Natural killer cell treated with Interleukin-12 subunit alpha and Interleukin-12 subunit beta and Interleukin-15 and Interleukin-18, amount 100 ng/mL, for 72 hours (primary cell): ENCODE measurements around the gene PXDC1. TPM values are rescaled to one million over a fixed set of nuclear protein-coding genes. Genes with fewer than 3 reads are reported as not detected.

Experiments
- ATAC-seq, 2 donors: fragments of 150-1000 bp; cut with Tn5 transposase in 1 of 2; sonication (Bioruptor Pico), chemical (Tn5 transposase) in 1 of 2; 2 replicates each; pipeline ENCODE4 v1.10.0; 2021
- DNase-seq: peaks from one replicate; pipeline ENCODE4 v3.0.0; 2022; ENCODE audit warnings: low spot score
- H3K27ac Mint-ChIP-seq, 2 donors: 1 replicate in 1 of 2; 2 replicates in 1 of 2; pipeline ENCODE4 v1.8.0; 2022; ENCODE audit warnings: mixed read lengths in 2 of 2, mild to moderate bottlenecking in 1 of 2, moderate library complexity in 1 of 2
- H3K27me3 Mint-ChIP-seq, 2 donors: 1 replicate in 1 of 2; 2 replicates in 1 of 2; pipeline ENCODE4 v1.8.0; 2022; ENCODE audit warnings: mixed read lengths in 2 of 2
- H3K36me3 Mint-ChIP-seq: one replicate; pipeline ENCODE4 v1.8.0; 2022; ENCODE audit warnings: mixed read lengths
- H3K4me1 Mint-ChIP-seq, 2 donors: 1 replicate in 1 of 2; 2 replicates in 1 of 2; pipeline ENCODE4 v1.8.0; 2022; ENCODE audit warnings: low read depth in 2 of 2, mixed read lengths in 2 of 2, mild to moderate bottlenecking in 1 of 2
- H3K4me3 Mint-ChIP-seq: one replicate; pipeline ENCODE4 v1.8.0; 2022; ENCODE audit warnings: mixed read lengths
- H3K9me3 Mint-ChIP-seq: 2 replicates; pipeline ENCODE4 v1.8.0; 2022; ENCODE audit warnings: mixed read lengths
- total RNA-seq, 2 donors: library from RNA; stranded (reverse); gene quantifications; one replicate each; pipeline ENCODE4 v1.2.3, GENCODE V29; 2022

PXDC1 gene
- total RNA-seq, 2 donors from 2014 or later: 0.62 to 2.3 TPM

DNA sequence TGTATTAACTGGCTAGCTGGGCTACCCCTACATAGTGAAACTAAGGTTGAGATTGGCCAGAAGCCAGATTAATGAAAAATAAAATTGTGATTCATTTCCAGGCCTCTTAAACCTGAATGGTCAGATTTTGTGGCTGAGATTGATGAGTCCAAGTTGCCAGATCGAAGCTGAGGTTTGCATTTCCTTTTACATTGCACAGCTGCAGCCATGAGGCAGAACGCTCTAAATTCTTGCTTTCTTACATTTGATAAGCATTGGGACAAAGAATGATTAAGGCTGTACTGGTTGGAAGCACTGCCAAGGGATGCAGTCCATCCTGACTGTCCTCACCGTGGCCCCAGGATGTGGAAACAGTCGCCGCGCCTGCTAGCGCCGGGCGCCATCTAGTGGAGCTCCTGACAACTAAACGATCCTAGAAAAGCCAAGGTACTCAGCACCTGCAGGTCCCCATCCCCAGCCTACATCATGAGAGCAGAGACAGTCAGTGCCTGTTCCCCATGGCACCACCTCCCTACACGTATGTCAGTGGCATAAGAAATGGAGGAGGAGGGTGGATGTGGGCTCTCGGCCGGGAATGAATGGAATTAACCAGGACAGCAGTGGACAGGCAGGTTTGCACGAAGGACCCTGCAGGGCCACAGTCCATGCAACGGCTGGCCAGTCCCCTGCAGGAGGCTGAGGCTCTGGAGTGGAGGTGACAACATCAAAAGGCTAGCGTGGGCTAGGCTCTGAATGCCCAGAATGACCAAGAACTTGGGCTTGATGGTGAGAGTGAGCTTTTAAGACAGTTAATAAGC is 19.0 kb downstream of the PXDC1 start:
- DNase-seq (peak; percentile 74), ATAC-seq (peak; percentile 48 to 68)
- no peaks in the 10 kb centered on the region for H3K9me3 Mint-ChIP-seq
- H3K36me3 Mint-ChIP-seq: no peaks in the 10 kb centered on the region
- no peak overlapping the region for H3K27ac Mint-ChIP-seq
- H3K27me3 Mint-ChIP-seq: peaks cover 18 to 41% of the 10 kb centered on the region in 2 donors
- no peak overlapping the region for H3K4me3 Mint-ChIP-seq
- peaks cover 2 to 5% of the 10 kb centered on the region in 2 donors for H3K4me1 Mint-ChIP-seq

GRCh38 chr6:3731700-3732099 is 19.8 kb downstream of the PXDC1 start:
- H3K36me3 Mint-ChIP-seq: no peaks in the 10 kb centered on the region
- peaks cover 18 to 39% of the 10 kb centered on the region in 2 donors for H3K27me3 Mint-ChIP-seq

DNA sequence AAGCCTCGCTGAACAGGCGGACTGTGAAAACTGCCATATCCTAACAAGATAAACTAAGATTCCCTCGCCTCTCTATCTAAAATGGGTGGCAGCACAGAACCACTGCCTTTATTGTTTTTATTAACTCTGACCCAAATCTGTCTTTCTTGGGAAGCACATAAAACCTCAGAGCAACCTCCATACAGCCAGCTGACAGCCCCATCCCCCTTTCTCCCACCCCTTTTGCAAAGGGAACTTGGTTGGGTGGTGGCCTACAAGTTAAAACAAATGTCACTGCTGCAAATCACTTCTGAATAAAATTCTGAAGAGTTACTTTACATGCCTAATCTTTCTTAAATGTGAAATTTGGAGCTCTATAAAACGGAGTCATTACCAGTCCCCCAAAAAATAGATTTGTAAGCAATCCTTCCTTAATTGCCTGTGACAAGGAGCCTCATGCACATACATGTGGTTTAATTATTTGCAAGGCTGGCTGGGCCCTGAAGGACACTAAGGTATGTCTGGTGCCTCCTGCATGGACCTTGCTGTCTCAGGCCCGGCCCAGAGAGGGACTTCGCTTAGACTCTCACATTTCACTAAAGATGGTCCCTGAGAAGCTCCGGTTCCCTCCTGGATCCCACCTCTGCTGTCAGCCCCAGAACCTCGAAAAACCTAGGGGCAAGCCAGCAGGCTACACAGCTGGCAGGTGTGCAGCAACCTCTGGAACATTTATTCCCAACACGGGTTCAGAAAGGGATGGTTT is 21.7 kb downstream of the PXDC1 start:
- Mint-ChIP-seq H3K4me3 (no peak overlapping the region), H3K4me1 (peaks cover 2 to 5% of the 10 kb centered on the region in 2 donors), H3K27ac (no peak overlapping the region), H3K36me3 (no peaks in the 10 kb centered on the region), H3K27me3 (peaks cover 10 to 29% of the 10 kb centered on the region in 2 donors), H3K9me3 (no peaks in the 10 kb centered on the region)
- ATAC-seq (no peak), DNase-seq (no peak)

More at GRCh38 chr6:3731700-3732099, 19.8 kb downstream of the PXDC1 start:
- Mint-ChIP-seq H3K27ac (no peak overlapping the region), H3K4me1 (peaks cover 2 to 5% of the 10 kb centered on the region in 2 donors), H3K4me3 (no peak overlapping the region), H3K9me3 (no peaks in the 10 kb centered on the region)
- no peak for ATAC-seq
- no peak for DNase-seq

DNA sequence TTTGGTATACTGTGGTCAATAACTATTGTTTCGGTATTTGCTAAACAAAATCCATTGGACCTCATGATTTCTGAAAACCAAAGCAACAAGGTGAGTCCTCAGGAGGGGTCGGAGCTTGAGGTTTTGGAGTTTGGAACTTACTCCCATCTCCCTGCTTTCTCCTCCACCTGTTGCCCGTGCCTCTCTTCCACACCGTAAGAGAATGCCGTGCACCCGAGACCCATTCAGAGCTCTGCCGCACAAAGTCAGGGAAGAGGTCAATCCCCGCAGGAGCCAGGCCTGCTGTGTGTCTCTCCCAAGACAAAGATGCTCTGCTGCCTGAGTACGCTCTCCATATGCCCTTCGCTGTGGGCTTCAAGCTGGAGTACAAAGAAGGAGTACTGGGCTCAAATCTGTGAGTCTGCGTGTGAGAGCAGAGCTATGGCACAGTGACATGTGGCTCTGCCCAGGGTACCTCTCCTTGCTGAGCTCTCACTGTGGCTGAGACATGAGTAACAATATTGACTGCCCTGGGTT is 23.9 kb downstream of the PXDC1 start:
- Mint-ChIP-seq H3K4me1 (peaks cover 2 to 5% of the 10 kb centered on the region in 2 donors), H3K27me3 (peaks cover 6 to 17% of the 10 kb centered on the region in 2 donors), H3K36me3 (no peaks in the 10 kb centered on the region), H3K9me3 (no peaks in the 10 kb centered on the region), H3K4me3 (no peak overlapping the region), H3K27ac (no peak overlapping the region)
- DNase-seq (no peak), ATAC-seq (no peak)

DNA sequence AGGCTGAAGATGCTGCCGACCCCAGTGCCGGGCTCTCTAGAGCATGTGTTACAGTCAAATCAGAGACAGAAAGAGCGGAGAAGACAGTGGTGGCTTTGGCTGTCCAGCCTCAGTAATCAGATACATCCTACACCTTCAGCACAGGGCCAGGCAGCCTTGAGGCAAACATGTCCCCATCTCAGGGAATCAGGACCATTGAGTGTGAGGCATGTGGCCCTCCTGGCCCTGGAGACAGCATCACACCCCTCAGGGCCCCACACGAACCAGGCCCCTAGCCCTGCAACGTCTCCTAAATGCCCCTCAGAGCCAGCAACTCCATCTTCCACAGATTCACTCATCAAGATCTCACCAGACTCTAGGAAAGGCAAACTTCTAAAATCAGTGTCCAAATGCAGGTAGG is 24.5 kb downstream of the PXDC1 start:
- ATAC-seq (no peak), DNase-seq (no peak)
- Mint-ChIP-seq H3K9me3 (no peaks in the 10 kb centered on the region), H3K4me3 (no peak overlapping the region), H3K27me3 (peaks cover 2 to 11% of the 10 kb centered on the region in 2 donors), H3K36me3 (no peaks in the 10 kb centered on the region), H3K27ac (no peak overlapping the region), H3K4me1 (no peaks in the 10 kb centered on the region)

DNA sequence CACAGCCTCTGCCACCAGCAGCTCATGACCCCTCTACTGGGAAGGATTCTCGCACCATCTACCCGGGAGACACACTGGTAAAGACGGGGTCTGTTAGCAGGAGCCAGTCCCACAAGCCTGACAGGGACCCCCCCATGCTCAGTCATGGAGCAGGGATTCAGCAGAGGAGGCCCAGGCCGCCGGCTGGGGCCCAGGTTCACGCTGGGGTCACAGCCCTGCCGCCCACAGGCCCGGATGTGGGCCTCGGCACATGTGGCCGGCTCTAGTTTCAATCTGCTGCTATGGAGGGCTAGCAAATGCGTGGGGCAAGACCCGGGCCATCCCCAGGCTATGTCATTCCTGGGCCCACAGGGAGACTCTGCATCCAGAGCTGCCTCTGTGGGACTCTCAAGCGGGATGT is 25.1 kb downstream of the PXDC1 start:
- Mint-ChIP-seq H3K27me3 (peaks cover 0 to 8% of the 10 kb centered on the region in 2 donors), H3K4me3 (no peak overlapping the region), H3K27ac (no peak overlapping the region), H3K36me3 (no peaks in the 10 kb centered on the region), H3K4me1 (no peaks in the 10 kb centered on the region), H3K9me3 (no peaks in the 10 kb centered on the region)
- DNase-seq (no peak), ATAC-seq (peak; percentile 12 to 19)

DNA sequence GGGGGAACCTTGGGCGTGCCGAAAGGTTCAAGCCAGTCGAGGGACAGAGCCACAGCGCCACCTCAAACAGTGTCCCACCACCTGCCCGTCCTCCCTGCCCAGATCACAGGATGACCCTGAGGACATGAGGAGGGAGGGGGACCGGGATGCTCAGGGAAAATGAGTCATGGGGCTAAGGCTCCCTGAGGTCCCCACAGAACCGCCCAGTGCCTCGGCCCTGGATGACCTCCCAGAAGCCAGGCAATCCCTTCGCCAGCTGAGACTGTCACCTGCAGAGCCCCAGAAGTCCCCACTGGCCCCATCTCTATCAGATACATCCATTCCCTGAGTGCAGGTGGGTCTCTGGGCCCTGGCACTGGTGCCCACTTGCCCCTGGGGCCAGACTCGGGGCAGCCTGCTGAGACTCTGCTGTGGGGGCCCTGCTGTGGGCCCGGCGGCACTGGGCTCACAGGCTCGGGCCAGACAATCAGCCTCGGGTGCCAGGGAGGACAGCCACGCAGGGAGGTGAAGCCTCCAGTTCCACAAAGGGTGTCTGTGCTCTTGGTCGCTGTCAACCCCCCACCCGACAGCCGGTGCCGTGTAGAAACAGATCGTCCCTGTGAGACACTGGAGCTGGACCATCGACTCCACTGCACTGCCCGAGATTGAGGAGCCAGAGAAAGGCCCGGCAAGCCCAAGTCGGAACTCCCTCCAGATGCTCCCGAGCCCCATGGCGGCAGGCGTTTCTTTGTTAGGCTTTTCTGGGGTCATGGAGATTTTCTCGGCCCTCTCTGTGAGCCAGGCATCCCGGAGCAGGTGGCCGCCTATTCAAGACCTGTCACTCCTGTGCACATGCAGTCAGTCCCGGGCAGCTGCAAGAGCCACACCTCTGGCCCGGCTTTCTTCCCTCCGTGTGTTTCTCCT is 26.1 kb downstream of the PXDC1 start:
- no peak for DNase-seq

DNA sequence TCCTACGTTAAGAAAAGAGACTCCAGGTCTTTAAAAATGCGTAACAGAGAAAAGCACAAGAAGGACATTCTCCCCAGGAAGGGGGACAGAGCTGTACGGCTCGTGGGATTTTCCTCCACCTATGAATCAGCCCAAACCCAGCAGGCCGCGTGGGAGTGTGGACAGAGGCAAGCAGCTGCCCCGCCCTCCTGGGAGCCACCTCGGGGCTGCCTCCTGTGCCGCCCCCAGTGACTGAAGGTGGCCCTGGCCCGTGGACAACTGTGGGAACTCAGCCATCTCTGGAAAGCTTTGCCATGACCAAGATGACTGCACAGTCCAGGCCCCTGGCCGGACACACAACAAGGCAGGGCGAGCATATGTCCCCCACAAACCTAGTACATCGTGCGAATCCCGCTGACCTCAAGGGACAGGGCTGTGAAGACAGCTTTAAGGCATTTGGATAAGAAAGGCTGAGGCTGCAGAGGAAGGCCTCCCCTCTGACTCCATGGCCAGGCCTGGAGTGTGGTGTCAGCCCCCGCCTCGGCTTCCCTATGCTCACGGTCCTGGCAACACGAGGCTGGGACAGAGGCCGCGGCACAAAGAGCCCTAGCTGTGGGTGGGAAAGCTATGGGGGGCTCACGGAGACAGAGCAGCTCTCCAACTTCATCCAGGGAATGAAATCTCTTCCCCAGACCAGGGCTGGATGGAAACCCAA is 26.9 kb downstream of the PXDC1 start:
- ATAC-seq (peak in 1 of 2 donors; percentile 36), DNase-seq (no peak)
- Mint-ChIP-seq H3K4me3 (no peak overlapping the region), H3K4me1 (no peaks in the 10 kb centered on the region), H3K27me3 (peaks cover 0 to 8% of the 10 kb centered on the region in 2 donors), H3K9me3 (no peaks in the 10 kb centered on the region), H3K36me3 (no peaks in the 10 kb centered on the region), H3K27ac (no peak overlapping the region)

More for the DNA sequence above, 26.1 kb downstream of the PXDC1 start:
- ATAC-seq: peak in 1 of 2 donors; percentile 3
- Mint-ChIP-seq H3K27me3 (peaks cover 0 to 8% of the 10 kb centered on the region in 2 donors), H3K27ac (no peak overlapping the region), H3K36me3 (no peaks in the 10 kb centered on the region), H3K4me1 (no peaks in the 10 kb centered on the region), H3K9me3 (no peaks in the 10 kb centered on the region), H3K4me3 (no peak overlapping the region)

GRCh38 chr6:3723966-3724365 is 27.5 kb downstream of the PXDC1 start:
- ATAC-seq (no peak), DNase-seq (no peak)
- H3K27me3 Mint-ChIP-seq: peaks cover 0 to 3% of the 10 kb centered on the region in 2 donors
- no peaks in the 10 kb centered on the region for H3K36me3 Mint-ChIP-seq
- no peaks in the 10 kb centered on the region for H3K9me3 Mint-ChIP-seq
- H3K4me3 Mint-ChIP-seq: no peak overlapping the region
- H3K4me1 Mint-ChIP-seq: no peaks in the 10 kb centered on the region
- no peak overlapping the region for H3K27ac Mint-ChIP-seq

GRCh38 chr6:3723251-3723650 is 28.3 kb downstream of the PXDC1 start:
- Mint-ChIP-seq H3K9me3 (no peaks in the 10 kb centered on the region), H3K36me3 (no peaks in the 10 kb centered on the region), H3K4me1 (no peaks in the 10 kb centered on the region), H3K4me3 (no peak overlapping the region), H3K27me3 (peaks cover 0 to 6% of the 10 kb centered on the region in 2 donors), H3K27ac (no peak overlapping the region)
- DNase-seq (no peak), ATAC-seq (no peak)

DNA sequence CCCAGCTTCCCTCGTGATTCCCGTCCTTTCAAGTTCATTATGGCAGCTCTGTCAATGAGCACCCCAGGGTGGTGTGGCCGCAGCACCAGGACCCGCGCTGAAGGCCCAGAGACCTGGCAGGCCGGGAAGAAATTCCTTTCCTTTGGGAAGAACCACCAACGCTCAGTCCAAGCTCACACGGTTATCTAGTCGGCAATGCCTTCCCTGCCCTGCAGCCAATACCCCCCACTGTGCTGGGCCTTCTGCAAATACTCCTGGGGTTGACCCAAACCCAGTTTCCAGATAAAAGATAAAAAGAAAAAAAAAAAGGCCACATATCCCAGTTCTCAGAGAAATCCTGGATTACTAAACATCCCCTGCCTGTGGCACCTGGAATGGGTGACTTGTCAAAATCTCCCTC is 28.7 kb downstream of the PXDC1 start:
- no peaks in the 10 kb centered on the region for H3K4me1 Mint-ChIP-seq

DNA sequence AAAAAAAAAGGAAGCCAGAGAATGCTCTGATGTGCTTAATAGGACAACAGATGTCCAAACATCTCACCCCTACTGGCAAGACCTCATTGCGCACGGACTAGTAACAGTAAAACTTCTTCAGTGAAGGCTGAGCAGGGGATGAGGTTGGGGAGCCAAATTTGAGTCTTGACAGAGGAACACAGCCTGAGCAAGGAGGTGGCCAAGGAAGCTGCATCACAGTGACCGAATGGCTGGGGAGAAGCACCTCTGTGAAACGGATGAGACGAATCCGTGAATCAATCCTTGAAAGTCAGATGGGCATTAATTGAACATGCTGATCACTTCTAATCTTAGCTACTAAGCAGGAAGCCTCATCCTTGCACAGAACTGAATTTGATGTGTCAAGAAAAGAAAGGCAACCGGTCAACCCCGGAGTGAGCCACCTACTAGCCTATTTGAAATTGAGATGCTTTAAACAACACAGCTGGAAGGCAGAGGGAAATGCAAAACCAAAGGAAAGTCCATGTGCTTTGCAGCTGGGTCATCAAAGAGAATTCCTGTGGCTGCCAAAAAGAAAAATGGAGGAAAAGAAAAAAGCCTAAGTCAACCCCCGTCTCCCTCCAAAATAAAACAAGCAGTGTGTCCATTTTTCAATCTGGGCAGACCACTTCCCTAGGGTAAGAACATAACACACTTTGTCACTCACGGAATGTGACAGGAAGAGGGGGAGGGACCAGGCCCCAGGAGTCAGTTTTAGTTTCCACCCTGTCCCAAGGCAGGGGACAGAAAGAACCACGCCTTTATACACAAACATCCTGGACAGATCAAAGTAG is 29.5 kb downstream of the PXDC1 start:
- Mint-ChIP-seq H3K4me1 (no peaks in the 10 kb centered on the region), H3K27ac (no peak overlapping the region), H3K9me3 (no peaks in the 10 kb centered on the region), H3K4me3 (no peak overlapping the region), H3K27me3 (peaks cover 0 to 7% of the 10 kb centered on the region in 2 donors), H3K36me3 (no peaks in the 10 kb centered on the region)
- no peak for ATAC-seq
- no peak for DNase-seq

More for the DNA sequence above, 28.7 kb downstream of the PXDC1 start:
- Mint-ChIP-seq H3K36me3 (no peaks in the 10 kb centered on the region), H3K4me3 (no peak overlapping the region), H3K27ac (no peak overlapping the region), H3K27me3 (peaks cover 0 to 7% of the 10 kb centered on the region in 2 donors), H3K9me3 (no peaks in the 10 kb centered on the region)
- ATAC-seq (no peak), DNase-seq (no peak)
